Osteoblast (primary cell): ENCODE data around the gene CCL1. TPM values are rescaled to one million over a fixed set of nuclear protein-coding genes. Genes with fewer than 3 reads are reported as not detected.

Source experiments
- DNase-seq: peaks from one replicate; pipeline ENCODE4 v3.0.0; 2011; ENCODE audit warnings: low spot score, mixed read lengths; ENCODE audit not compliant: insufficient read length; ENCODE audit errors: missing footprints
- H2AFZ ChIP-seq: 2 replicates; pipeline ENCODE4 v1.6.0; 2011; ENCODE audit warnings: mild to moderate bottlenecking, low read length
- H3K27ac ChIP-seq: 2 replicates; pipeline ENCODE4 v1.5.1; 2011; ENCODE audit warnings: mild to moderate bottlenecking, low read depth, low read length, moderate library complexity
- H3K27me3 ChIP-seq: 2 replicates; pipeline ENCODE4 v1.6.0; 2012; ENCODE audit warnings: mild to moderate bottlenecking, control low read depth, inconsistent platforms, low read length, moderate library complexity; ENCODE audit not compliant: insufficient read depth
- H3K36me3 ChIP-seq: 2 replicates; pipeline ENCODE4 v1.5.1; 2011; ENCODE audit warnings: mild to moderate bottlenecking, low read length, control low read depth, moderate library complexity; ENCODE audit not compliant: insufficient read depth
- H3K4me1 ChIP-seq: 2 replicates; pipeline ENCODE4 v1.5.1; 2011; ENCODE audit warnings: mild to moderate bottlenecking, low read length, control low read depth, moderate library complexity; ENCODE audit not compliant: insufficient read depth
- H3K4me2 ChIP-seq: 2 replicates; pipeline ENCODE4 v1.6.0; 2011; ENCODE audit warnings: mild to moderate bottlenecking, low read length; ENCODE audit not compliant: insufficient read depth
- H3K4me3 ChIP-seq: fragments of 200-600 bp; sonication (generic); 3 replicates; pipeline ENCODE4 v1.5.1; 2012; ENCODE audit warnings: mild to moderate bottlenecking, low read length, inconsistent platforms; ENCODE audit not compliant: insufficient read depth
- H3K79me2 ChIP-seq: 2 replicates; pipeline ENCODE4 v1.6.0; 2012; ENCODE audit warnings: mild to moderate bottlenecking, low read length, control low read depth, inconsistent platforms; ENCODE audit not compliant: insufficient read depth
- H3K9me3 ChIP-seq: 2 replicates; pipeline ENCODE4 v1.5.1; 2011; ENCODE audit warnings: low read depth, low read length, control low read depth
- H4K20me1 ChIP-seq: 2 replicates; pipeline ENCODE4 v1.6.0; 2012; ENCODE audit warnings: mild to moderate bottlenecking, low read length, control low read depth; ENCODE audit not compliant: insufficient read depth
- CTCF ChIP-seq: IDR thresholded peaks from 2 replicates; pipeline ENCODE4 v1.5.1; 2011; ENCODE audit warnings: mild to moderate bottlenecking, low read depth, low read length, moderate library complexity; ENCODE audit errors: extremely low read depth
- total RNA-seq: library from RNA; depleted of rRNA; stranded (reverse); fragments of >200 nt; gene quantifications from 2 replicates; pipeline ENCODE4 v1.2.3, GENCODE V29; 2012

Gene CCL1
- total RNA-seq, 1 donor, result not detected

GRCh38 chr17:34321964-34322363 lies 41.1 kb downstream of the CCL1 start:
- Histone ChIP-seq H3K9me3 (no peaks in the 10 kb centered on the region), H2AFZ (no peak overlapping the region), H3K36me3 (no peaks in the 10 kb centered on the region), H4K20me1 (no peaks in the 10 kb centered on the region), H3K4me1 (no peaks in the 10 kb centered on the region), H3K4me3 (no peak overlapping the region), H3K79me2 (no peaks in the 10 kb centered on the region), H3K27me3 (no peaks in the 10 kb centered on the region), H3K4me2 (no peak overlapping the region), H3K27ac (no peak overlapping the region)
- no peak for TF ChIP-seq CTCF
- DNase-seq, result no peak

GRCh38 chr17:34319039-34319483 lies 44.0 kb downstream of the CCL1 start, which contains the start of gene CCL8:
Gene CCL8 (plus strand): TSS chr17:34319435. CDS start chr17:34319502, 67 bp downstream.
- Histone ChIP-seq H3K36me3 (no peaks in the 10 kb centered on the region), H3K27ac (no peak within 1 kb of the TSS), H3K27me3 (no peaks in the 10 kb centered on the region), H4K20me1 (no peaks in the 10 kb centered on the region), H3K4me2 (no peak within 1 kb of the TSS), H3K4me3 (no peak within 1 kb of the TSS), H3K79me2 (no peaks in the 10 kb centered on the region), H2AFZ (no peak within 1 kb of the TSS), H3K4me1 (peaks cover 2% of the 10 kb centered on the region), H3K9me3 (no peaks in the 10 kb centered on the region)
- TF ChIP-seq CTCF, result no peak
- DNase-seq, result no peak

- peaks cover 8% of the 10 kb centered on the region for H3K4me1 ChIP-seq
- TF ChIP-seq CTCF, result peak; percentile 9
- no peaks in the 10 kb centered on the region for H3K36me3 ChIP-seq
- no peak overlapping the region for H3K4me3 ChIP-seq
- no peaks in the 10 kb centered on the region for H3K79me2 ChIP-seq
- DNase-seq, result no peak
- H3K27me3 ChIP-seq, result no peaks in the 10 kb centered on the region
- H3K4me2 ChIP-seq, result no peak overlapping the region
- no peak overlapping the region for H2AFZ ChIP-seq
- H3K27ac ChIP-seq, result no peak overlapping the region
- H4K20me1 ChIP-seq, result no peaks in the 10 kb centered on the region
- H3K9me3 ChIP-seq, result no peaks in the 10 kb centered on the region
Observed at GRCh38 chr17:34318474-34318873, 44.6 kb downstream of the CCL1 start.

- H2AFZ ChIP-seq, result peak overlapping the region; percentile 9
- H3K36me3 ChIP-seq, result no peaks in the 10 kb centered on the region
- H3K4me2 ChIP-seq, result peak overlapping the region; percentile 35
- no peaks in the 10 kb centered on the region for H3K27me3 ChIP-seq
- no peaks in the 10 kb centered on the region for H4K20me1 ChIP-seq
- no peak overlapping the region for H3K4me3 ChIP-seq
- H3K27ac ChIP-seq, result peak overlapping the region; percentile 26
- no peak for TF ChIP-seq CTCF
- H3K9me3 ChIP-seq, result no peaks in the 10 kb centered on the region
- peaks cover 11% of the 10 kb centered on the region for H3K4me1 ChIP-seq
- no peaks in the 10 kb centered on the region for H3K79me2 ChIP-seq
- DNase-seq, result no peak
Observed at GRCh38 chr17:34314279-34314678, 48.8 kb downstream of the CCL1 start.
